Fibroblast of lung (primary cell): ENCODE data around the gene CLEC5A. TPM values are rescaled to one million over a fixed set of nuclear protein-coding genes. Genes with fewer than 3 reads are reported as not detected.

Source experiments
- DNase-seq, 2 donors: peaks; one replicate each; pipeline versions ENCODE4 v3.0.0 to v3.0.0-alpha.2; 2010; ENCODE audit warnings: low read depth in 2 of 2
- H2AFZ ChIP-seq: 2 replicates; pipeline ENCODE4 v1.5.1; 2012; ENCODE audit warnings: low read length, control low read depth, inconsistent platforms
- H3K27ac ChIP-seq: 2 replicates; pipeline ENCODE4 v1.5.1; 2011; ENCODE audit warnings: low read length, control low read depth; ENCODE audit not compliant: insufficient read depth
- H3K27me3 ChIP-seq: 2 replicates; pipeline ENCODE4 v1.5.1; 2011; ENCODE audit warnings: mild to moderate bottlenecking, low read length; ENCODE audit not compliant: control insufficient read depth, insufficient read depth
- H3K36me3 ChIP-seq: 2 replicates; pipeline ENCODE4 v1.5.1; 2011; ENCODE audit warnings: low read length; ENCODE audit not compliant: control insufficient read depth, insufficient read depth
- H3K4me1 ChIP-seq: 2 replicates; pipeline ENCODE4 v1.5.1; 2011; ENCODE audit warnings: low read length; ENCODE audit not compliant: control insufficient read depth, insufficient read depth; ENCODE audit errors: extremely low read depth
- H3K4me2 ChIP-seq: 2 replicates; pipeline ENCODE4 v1.5.1; 2011; ENCODE audit warnings: low read length, control low read depth; ENCODE audit not compliant: insufficient read depth; ENCODE audit errors: extremely low read depth
- H3K4me3 ChIP-seq, 4 experiments: fragments of 200-600 bp in 1 of 4; sonication (generic) in 1 of 4; replicated peaks in 1 of 4; 2 replicates each; pipeline ENCODE4 v1.5.1; 2011 to 2016; ENCODE audit warnings: low read length in 4 of 4, low read depth in 3 of 4, mild to moderate bottlenecking in 3 of 4, control low read depth in 2 of 4, inconsistent platforms in 1 of 4, mixed read lengths in 1 of 4; ENCODE audit not compliant: insufficient read depth in 1 of 4; ENCODE audit errors: control extremely low read depth in 1 of 4
- H3K79me2 ChIP-seq: 2 replicates; pipeline ENCODE4 v1.5.1; 2012; ENCODE audit warnings: mild to moderate bottlenecking, low read length, inconsistent platforms; ENCODE audit not compliant: control insufficient read depth, insufficient read depth
- H3K9ac ChIP-seq: 2 replicates; pipeline ENCODE4 v1.5.1; 2011; ENCODE audit warnings: mild to moderate bottlenecking, low read length, control low read depth; ENCODE audit not compliant: insufficient read depth
- H3K9me3 ChIP-seq: 2 replicates; pipeline ENCODE4 v1.5.1; 2012; ENCODE audit warnings: low read depth, low read length; ENCODE audit not compliant: control insufficient read depth, insufficient read depth
- H4K20me1 ChIP-seq: 2 replicates; pipeline ENCODE4 v1.5.1; 2011; ENCODE audit warnings: low read length; ENCODE audit not compliant: control insufficient read depth, insufficient read depth; ENCODE audit errors: extremely low read depth
- CTCF ChIP-seq, 2 donors: IDR thresholded peaks in 1 of 2; conservative IDR thresholded peaks in 1 of 2; 1 replicate in 1 of 2; 2 replicates in 1 of 2; pipeline ENCODE4 v1.5.1; 2011 to 2012; ENCODE audit warnings: low read length in 2 of 2, control low read depth in 1 of 2, inconsistent platforms in 1 of 2, low read depth in 1 of 2, mild to moderate bottlenecking in 1 of 2
- EZH2 ChIP-seq: IDR thresholded peaks from 2 replicates; pipeline ENCODE4 v1.5.1; 2012; ENCODE audit warnings: low read length, control low read depth, mild to moderate bottlenecking; ENCODE audit errors: missing control alignments
- polyA plus RNA-seq, 2 donors: library from polyadenylated mRNA; depleted of rRNA in 1 of 2; stranded (reverse) in 1 of 2; unstranded in 1 of 2; fragments of >200 nt; gene quantifications; 2 replicates each; pipeline ENCODE4 v1.2.1, GENCODE V29; 2011 to 2012; ENCODE audit warnings: missing spikeins in 1 of 2
- total RNA-seq: library from RNA; depleted of rRNA; stranded (reverse); fragments of >200 nt; gene quantifications from 2 replicates; pipeline ENCODE4 v1.2.1, GENCODE V29; 2014

Gene CLEC5A
- total and polyA plus RNA-seq, 2 donors (not counting 1 experiment from before 2014, with no cell fraction given) = not detected

GRCh38 chr7:141889321-141889720, 57.5 kb downstream of the CLEC5A start:
- DNase-seq = no peak
- no peaks in the 10 kb centered on the region for H3K27me3 ChIP-seq
- H3K79me2 ChIP-seq = no peaks in the 10 kb centered on the region
- no peak for TF ChIP-seq EZH2
- no peak for TF ChIP-seq CTCF (conservative IDR thresholded peaks at IDR 0.05 in 1 of 2, IDR thresholded peaks at IDR 0.05 in 1 of 2; ENCODE audit: low read depth in 1 of 2, low read length in 2 of 2)
- no peaks in the 10 kb centered on the region for H3K9me3 ChIP-seq
- H2AFZ ChIP-seq = no peak overlapping the region
- H3K27ac ChIP-seq = no peak overlapping the region
- H4K20me1 ChIP-seq = no peaks in the 10 kb centered on the region
- no peak overlapping the region for H3K9ac ChIP-seq
- no peak overlapping the region for H3K4me3 ChIP-seq
- no peak overlapping the region for H3K4me2 ChIP-seq
- no peaks in the 10 kb centered on the region for H3K4me1 ChIP-seq
- H3K36me3 ChIP-seq = no peaks in the 10 kb centered on the region

GRCh38 chr7:141884539-141885225, 62.1 kb downstream of the CLEC5A start:
- TF ChIP-seq EZH2 = no peak
- TF ChIP-seq CTCF (conservative IDR thresholded peaks at IDR 0.05 in 1 of 2, IDR thresholded peaks at IDR 0.05 in 1 of 2; ENCODE audit: low read depth in 1 of 2, low read length in 2 of 2) = no peak
- H3K9me3 ChIP-seq = no peaks in the 10 kb centered on the region
- H3K4me3 ChIP-seq = no peak overlapping the region
- DNase-seq = no peak
- no peak overlapping the region for H3K27ac ChIP-seq
- H3K9ac ChIP-seq = no peak overlapping the region
- no peaks in the 10 kb centered on the region for H3K36me3 ChIP-seq
- H4K20me1 ChIP-seq = no peaks in the 10 kb centered on the region
- H3K4me1 ChIP-seq = no peaks in the 10 kb centered on the region
- no peak overlapping the region for H3K4me2 ChIP-seq
- H3K27me3 ChIP-seq = no peaks in the 10 kb centered on the region
- H3K79me2 ChIP-seq = no peaks in the 10 kb centered on the region
- no peak overlapping the region for H2AFZ ChIP-seq

GRCh38 chr7:141880960-141881359, 65.8 kb downstream of the CLEC5A start:
- H3K79me2 ChIP-seq = no peaks in the 10 kb centered on the region
- no peak for DNase-seq
- H3K27ac ChIP-seq = no peak overlapping the region
- H3K4me3 ChIP-seq = no peak overlapping the region
- no peak overlapping the region for H2AFZ ChIP-seq
- H3K36me3 ChIP-seq = no peaks in the 10 kb centered on the region
- TF ChIP-seq CTCF (conservative IDR thresholded peaks at IDR 0.05 in 1 of 2, IDR thresholded peaks at IDR 0.05 in 1 of 2; ENCODE audit: low read depth in 1 of 2, low read length in 2 of 2) (no peak), EZH2 (no peak)
- no peaks in the 10 kb centered on the region for H3K27me3 ChIP-seq
- H4K20me1 ChIP-seq = no peaks in the 10 kb centered on the region
- H3K9ac ChIP-seq = no peak overlapping the region
- H3K4me1 ChIP-seq = no peaks in the 10 kb centered on the region
- H3K9me3 ChIP-seq = no peaks in the 10 kb centered on the region
- H3K4me2 ChIP-seq = no peak overlapping the region
